A549 treated with Hydrocortisone at 1 μM for 4 hours (cell line): ENCODE results near the gene CEBPG. TPM values are rescaled to one million over a fixed set of nuclear protein-coding genes. Genes with fewer than 3 reads are reported as not detected.

Source experiments
- total RNA-seq: library from RNA; stranded (reverse); fragments of 200-300 nt; extraction: Qiagen RNA extraction; gene quantifications from 5 replicates; pipeline ENCODE4 v1.2.3, GENCODE V29; 2022

The CEBPG gene
- total RNA-seq, result 36.9 to 44.1 TPM (median 40.5 TPM) in 5 replicates

DNA sequence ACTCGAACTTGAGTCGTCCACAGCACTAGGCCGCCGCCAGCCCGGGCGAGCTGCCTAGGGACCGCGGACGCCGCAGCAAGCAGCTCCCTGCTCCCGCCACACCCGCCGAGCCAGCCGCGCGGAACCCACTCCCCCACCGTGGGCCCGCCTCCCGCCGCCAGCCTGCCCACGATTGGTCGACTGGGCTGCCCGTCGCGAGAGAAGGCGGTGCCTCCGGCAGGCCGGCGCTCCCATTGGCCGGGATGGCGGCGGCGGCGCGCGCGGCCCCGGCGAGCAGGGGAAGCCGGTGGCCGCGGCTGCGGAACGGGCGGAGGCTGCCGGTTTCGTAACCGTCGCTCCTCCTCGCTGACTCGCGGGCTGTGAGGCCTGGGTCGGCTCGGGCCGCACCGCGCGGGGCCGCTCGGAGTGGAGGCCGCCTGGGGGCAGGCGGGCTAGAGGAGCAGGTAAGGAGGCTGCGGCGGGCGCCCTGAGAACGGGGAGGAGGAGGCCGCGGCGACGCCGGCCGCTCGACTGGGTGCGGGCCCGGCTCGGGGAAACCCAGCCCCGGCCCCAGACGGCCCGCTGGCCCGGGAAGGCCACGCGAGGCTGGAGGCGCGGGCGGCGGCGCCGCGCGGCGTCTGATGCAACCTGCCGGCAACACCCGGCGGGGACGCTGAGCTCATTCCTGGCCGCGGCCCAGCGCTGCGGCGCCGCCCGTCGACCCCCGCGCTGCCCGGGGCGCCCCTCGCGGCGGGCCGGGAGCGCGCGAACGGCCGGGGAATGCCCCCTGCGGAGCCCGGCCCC is at the start of gene CEBPG:
Gene CEBPG (plus strand): TSS at position 257 of the 783 bp plus-strand sequence. CDS start 5,531 bp downstream, outside the sequence.

Other genes starting within 250 kb of the CEBPG start
- 0.16 TPM in 1 of 5 replicates, not detected in the others for gene WDR88, start 241.6 kb upstream of the CEBPG start, total RNA-seq
- 34.3 to 52.9 TPM (median 50.7 TPM) in 5 replicates for gene LRP3, start 179.4 kb upstream of the CEBPG start, total RNA-seq
- 0.08 to 0.15 TPM in 2 of 5 replicates, not detected in the others for gene SLC7A10, start 147.9 kb upstream of the CEBPG start, total RNA-seq
- 6.1 to 9.8 TPM (median 8.2 TPM) in 5 replicates for gene CEBPA, start 71.2 kb upstream of the CEBPG start, total RNA-seq
- 113 to 122 TPM (median 119 TPM) in 5 replicates for gene PEPD, start 148.1 kb downstream of the CEBPG start, total RNA-seq
- gene CHST8, start 248.2 kb downstream of the CEBPG start, total RNA-seq, result 0.10 to 0.35 TPM (median 0.15 TPM) in 5 replicates